ENCODE data around the gene SPINT4. TPM values are rescaled to one million over a fixed set of nuclear protein-coding genes. Genes with fewer than 3 reads are reported as not detected.
"Not testable (repeated sequence)": the region's sequence is repeated elsewhere in the genome, so short reads cannot be mapped to it uniquely, and the experiment has no call there.

Gene SPINT4
- total RNA-seq, 1 experiment from 2014 or later = not detected

GRCh38 chr20:45752746-45753145, 30.6 kb downstream of the SPINT4 start:
- BruUV-seq (replicated peaks) = no TSS peak
- Mint-ChIP-seq H3K27me3 (ENCODE audit: unreplicated experiment) (peaks cover 22% of the 10 kb centered on the region), H3K4me1 (ENCODE audit: low read depth, unreplicated experiment) (no peaks in the 10 kb centered on the region), H3K36me3 (ENCODE audit: insufficient read depth, unreplicated experiment) (no peaks in the 10 kb centered on the region), H3K27ac (ENCODE audit: unreplicated experiment) (no peak overlapping the region), H3K4me3 (ENCODE audit: low read depth, unreplicated experiment) (no peak overlapping the region), H3K9me3 (ENCODE audit: low read depth, unreplicated experiment) (no peaks in the 10 kb centered on the region)
- intact Hi-C loops (cut with micrococcal nuclease; ENCODE audit: unreplicated experiment) = no loop called here
- no peak for DNase-seq
- no peak for TF ChIP-seq CTCF (IDR thresholded peaks at IDR 0.05; ENCODE audit: unreplicated experiment)
- CTCF ChIA-PET = no interaction called here

DNA sequence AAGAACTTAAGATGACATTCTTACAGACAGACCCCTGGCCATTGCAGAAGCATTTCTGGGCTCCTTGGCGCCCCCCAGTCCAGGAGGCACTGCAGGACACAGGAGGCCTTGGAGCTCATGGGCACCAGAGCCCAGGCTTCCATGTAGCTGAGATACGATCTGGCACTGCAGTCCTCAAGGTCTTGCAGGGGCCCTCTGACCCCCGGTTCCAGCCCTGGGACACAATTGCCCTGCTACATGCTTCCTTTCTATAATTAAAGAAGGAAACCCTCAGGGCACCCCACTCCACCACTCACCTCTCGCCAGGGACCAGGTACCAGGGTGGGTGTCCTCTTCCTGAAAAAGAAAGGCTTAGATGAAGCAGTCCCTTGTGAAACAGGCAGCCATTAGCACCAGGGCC, 35.9 kb downstream of the SPINT4 start:
- Mint-ChIP-seq H3K36me3 (ENCODE audit: insufficient read depth, unreplicated experiment) (no peaks in the 10 kb centered on the region), H3K27ac (ENCODE audit: unreplicated experiment) (no peak overlapping the region), H3K9me3 (ENCODE audit: low read depth, unreplicated experiment) (no peaks in the 10 kb centered on the region), H3K27me3 (ENCODE audit: unreplicated experiment) (no peaks in the 10 kb centered on the region), H3K4me1 (ENCODE audit: low read depth, unreplicated experiment) (no peaks in the 10 kb centered on the region), H3K4me3 (ENCODE audit: low read depth, unreplicated experiment) (no peak overlapping the region)
- no TSS peak for BruUV-seq (replicated peaks)
- CTCF ChIA-PET = no interaction called here
- no peak for DNase-seq
- no peak for TF ChIP-seq CTCF (IDR thresholded peaks at IDR 0.05; ENCODE audit: unreplicated experiment)
- intact Hi-C loops (cut with micrococcal nuclease; ENCODE audit: unreplicated experiment) = no loop called here

- H3K27me3 Mint-ChIP-seq (ENCODE audit: unreplicated experiment); H3K27ac Mint-ChIP-seq (ENCODE audit: unreplicated experiment); H3K4me3 Mint-ChIP-seq (ENCODE audit: low read depth, unreplicated experiment); H3K36me3 Mint-ChIP-seq (ENCODE audit: insufficient read depth, unreplicated experiment); H3K4me1 Mint-ChIP-seq (ENCODE audit: low read depth, unreplicated experiment); H3K9me3 Mint-ChIP-seq (ENCODE audit: low read depth, unreplicated experiment); BruUV-seq (replicated peaks); intact Hi-C loops (cut with micrococcal nuclease; ENCODE audit: unreplicated experiment); DNase-seq; CTCF ChIA-PET: not testable (repeated sequence)
These were observed 37.8 kb downstream of the SPINT4 start for GRCh38 chr20:45759921-45760320.

DNA sequence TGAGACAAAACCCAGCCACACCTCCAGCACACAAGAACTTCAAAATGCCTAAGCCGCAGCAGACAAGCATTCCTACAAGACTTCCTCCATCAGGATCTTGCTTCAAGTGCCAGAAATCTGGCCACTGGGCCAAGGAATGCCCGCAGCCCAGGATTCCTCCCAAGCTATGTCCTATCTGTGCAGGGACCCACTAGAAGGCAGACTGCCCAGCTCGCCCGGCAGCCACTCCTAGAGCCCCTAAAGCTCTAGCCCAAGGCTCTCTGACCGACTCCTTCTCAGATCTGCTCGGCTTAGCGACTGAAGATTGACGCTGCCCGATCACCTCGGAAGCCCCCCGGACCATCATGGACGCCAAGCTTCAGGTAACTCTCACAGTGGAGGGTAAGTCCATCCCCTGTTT, 39.8 kb downstream of the SPINT4 start:
- CTCF ChIA-PET = interaction anchor here (1.4 kb wide), 1 partner anchor 10 kb away, joined by 5 read pairs; no protein-coding TSS in a partner anchor
- DNase-seq; intact Hi-C loops (cut with micrococcal nuclease; ENCODE audit: unreplicated experiment); H3K36me3 Mint-ChIP-seq (ENCODE audit: insufficient read depth, unreplicated experiment); BruUV-seq (replicated peaks); H3K4me3 Mint-ChIP-seq (ENCODE audit: low read depth, unreplicated experiment); H3K27ac Mint-ChIP-seq (ENCODE audit: unreplicated experiment); H3K4me1 Mint-ChIP-seq (ENCODE audit: low read depth, unreplicated experiment); H3K9me3 Mint-ChIP-seq (ENCODE audit: low read depth, unreplicated experiment): not testable (repeated sequence)
- H3K27me3 Mint-ChIP-seq (ENCODE audit: unreplicated experiment) = peaks cover 15% of the 10 kb centered on the region

- H3K4me1 Mint-ChIP-seq (ENCODE audit: low read depth, unreplicated experiment); BruUV-seq (replicated peaks); H3K27ac Mint-ChIP-seq (ENCODE audit: unreplicated experiment); H3K36me3 Mint-ChIP-seq (ENCODE audit: insufficient read depth, unreplicated experiment); intact Hi-C loops (cut with micrococcal nuclease; ENCODE audit: unreplicated experiment); DNase-seq; H3K4me3 Mint-ChIP-seq (ENCODE audit: low read depth, unreplicated experiment); H3K9me3 Mint-ChIP-seq (ENCODE audit: low read depth, unreplicated experiment): not testable (repeated sequence)
- CTCF ChIA-PET = interaction anchor here (0.7 kb wide), 1 partner anchor 1150 kb away, joined by 4 read pairs; no protein-coding TSS in a partner anchor
- peaks cover 15% of the 10 kb centered on the region for H3K27me3 Mint-ChIP-seq (ENCODE audit: unreplicated experiment)
These were observed 42.6 kb downstream of the SPINT4 start for GRCh38 chr20:45764618-45765282.

- intact Hi-C loops (cut with micrococcal nuclease; ENCODE audit: unreplicated experiment) = no loop called here
- H3K27ac Mint-ChIP-seq (ENCODE audit: unreplicated experiment) = no peak overlapping the region
- peaks cover 15% of the 10 kb centered on the region for H3K27me3 Mint-ChIP-seq (ENCODE audit: unreplicated experiment)
- CTCF ChIA-PET = interaction anchor here (0.7 kb wide), 1 partner anchor 1151 kb away, joined by 4 read pairs; no protein-coding TSS in a partner anchor
- no peak for DNase-seq
- H3K4me3 Mint-ChIP-seq (ENCODE audit: low read depth, unreplicated experiment) = no peak overlapping the region
- no peaks in the 10 kb centered on the region for H3K9me3 Mint-ChIP-seq (ENCODE audit: low read depth, unreplicated experiment)
- TF ChIP-seq CTCF (IDR thresholded peaks at IDR 0.05; ENCODE audit: unreplicated experiment) = no peak
- BruUV-seq (replicated peaks) = no TSS peak
- H3K36me3 Mint-ChIP-seq (ENCODE audit: insufficient read depth, unreplicated experiment) = no peaks in the 10 kb centered on the region
- H3K4me1 Mint-ChIP-seq (ENCODE audit: low read depth, unreplicated experiment) = no peaks in the 10 kb centered on the region
These were observed 43.2 kb downstream of the SPINT4 start for GRCh38 chr20:45765307-45765875.
